HG02884 (cell line): ENCODE data around the gene TSPAN32.

Experiments used
- ATAC-seq: cut with Tn5 transposase; IDR thresholded peaks from one replicate; pipeline ENCODE4 v1.9.1; 2021; ENCODE audit warnings: mild to moderate bottlenecking, moderate library complexity; ENCODE audit not compliant: unreplicated experiment

The TSPAN32 gene, protein sequence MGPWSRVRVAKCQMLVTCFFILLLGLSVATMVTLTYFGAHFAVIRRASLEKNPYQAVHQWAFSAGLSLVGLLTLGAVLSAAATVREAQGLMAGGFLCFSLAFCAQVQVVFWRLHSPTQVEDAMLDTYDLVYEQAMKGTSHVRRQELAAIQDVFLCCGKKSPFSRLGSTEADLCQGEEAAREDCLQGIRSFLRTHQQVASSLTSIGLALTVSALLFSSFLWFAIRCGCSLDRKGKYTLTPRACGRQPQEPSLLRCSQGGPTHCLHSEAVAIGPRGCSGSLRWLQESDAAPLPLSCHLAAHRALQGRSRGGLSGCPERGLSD

DNA sequence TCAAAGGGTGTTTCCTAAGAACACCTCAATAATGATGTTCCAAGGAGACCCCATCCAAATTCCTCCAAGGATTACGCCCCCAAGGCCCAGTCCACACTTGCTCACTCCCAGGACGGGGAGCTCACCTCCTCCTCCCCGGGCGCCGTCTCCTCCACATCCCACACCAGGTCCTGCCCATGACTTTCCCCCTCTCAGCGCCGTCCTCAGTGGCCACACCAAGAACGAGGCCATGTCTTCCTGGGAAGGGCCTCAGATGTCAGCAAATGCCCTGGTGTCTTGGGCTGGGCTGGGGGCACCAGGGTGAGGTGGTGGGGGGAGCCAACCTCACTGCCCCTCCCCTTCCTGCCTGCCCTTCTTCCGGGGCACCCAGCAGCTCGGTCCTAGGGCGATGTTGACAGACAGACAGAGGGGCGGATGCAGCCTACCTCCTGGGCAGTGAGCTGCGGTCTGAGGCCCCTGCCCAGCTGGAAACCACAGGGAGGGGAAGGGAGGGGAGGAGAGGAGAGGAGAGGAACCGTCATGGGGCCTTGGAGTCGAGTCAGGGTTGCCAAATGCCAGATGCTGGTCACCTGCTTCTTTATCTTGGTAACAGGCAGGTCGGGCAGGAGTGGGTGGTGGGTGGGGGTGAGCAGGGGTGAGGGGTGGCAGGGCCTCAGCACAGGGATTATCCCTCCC is at the start of gene TSPAN32, which contains the start of gene C11orf21:
TSPAN32 (plus strand) TSS at position 383 of the 675 bp plus-strand sequence; CDS start at position 520, 137 bp downstream.
C11orf21 (minus strand) TSS at position 288 of the 675 bp plus-strand sequence; CDS start at position 178, 110 bp downstream.
- ATAC-seq: no peak

DNA sequence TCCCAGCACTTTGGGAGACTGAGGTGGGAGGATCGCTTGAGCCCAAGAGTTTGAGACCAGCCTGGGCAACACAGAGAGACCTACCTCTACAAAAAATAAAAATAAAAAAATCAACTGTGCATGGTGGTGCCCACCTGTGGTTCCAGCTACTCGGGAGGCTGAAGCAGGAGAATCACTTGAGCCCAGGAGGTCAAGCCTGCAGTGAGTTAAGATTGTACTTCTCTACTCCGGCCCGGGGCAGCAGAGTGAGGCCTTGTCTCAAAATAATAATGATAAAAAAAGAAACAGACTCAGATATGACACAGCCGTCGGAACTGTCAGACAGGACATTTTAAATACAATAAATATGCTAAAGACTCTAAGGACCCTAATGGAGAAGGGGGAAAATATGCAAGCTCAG is 49.8 kb upstream of the TSPAN32 start:
- ATAC-seq: no peak

DNA sequence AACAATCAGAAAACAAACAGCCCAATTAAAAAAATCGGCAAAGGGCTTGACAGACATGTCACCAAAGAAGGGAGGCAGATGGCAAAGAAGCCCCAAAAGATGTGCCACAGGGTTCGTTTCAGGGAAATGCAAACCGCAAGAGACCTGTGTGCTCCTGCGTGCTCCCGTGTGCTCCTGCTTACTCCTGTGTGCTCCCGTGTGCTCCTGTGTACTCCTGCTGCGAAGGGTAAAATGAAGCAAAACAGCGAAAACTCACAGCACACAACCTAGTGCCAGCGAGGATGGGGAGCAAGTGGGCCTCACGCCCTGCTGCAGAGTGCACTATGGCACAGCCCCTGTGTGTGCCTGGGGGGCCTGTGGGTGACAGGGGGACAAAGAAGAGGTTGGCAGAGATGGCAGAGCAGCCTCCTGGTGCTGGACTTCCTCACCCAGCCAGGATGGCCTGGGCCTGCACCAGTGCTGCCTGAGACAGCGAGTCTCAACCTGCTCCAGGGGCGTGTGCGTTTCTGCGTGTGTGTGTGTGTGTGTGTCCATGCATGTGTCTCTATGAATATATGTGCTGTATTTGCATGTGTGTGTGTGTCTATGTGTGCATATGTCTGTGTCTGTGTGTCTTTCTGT is 45.4 kb upstream of the TSPAN32 start:
- ATAC-seq: no peak

DNA sequence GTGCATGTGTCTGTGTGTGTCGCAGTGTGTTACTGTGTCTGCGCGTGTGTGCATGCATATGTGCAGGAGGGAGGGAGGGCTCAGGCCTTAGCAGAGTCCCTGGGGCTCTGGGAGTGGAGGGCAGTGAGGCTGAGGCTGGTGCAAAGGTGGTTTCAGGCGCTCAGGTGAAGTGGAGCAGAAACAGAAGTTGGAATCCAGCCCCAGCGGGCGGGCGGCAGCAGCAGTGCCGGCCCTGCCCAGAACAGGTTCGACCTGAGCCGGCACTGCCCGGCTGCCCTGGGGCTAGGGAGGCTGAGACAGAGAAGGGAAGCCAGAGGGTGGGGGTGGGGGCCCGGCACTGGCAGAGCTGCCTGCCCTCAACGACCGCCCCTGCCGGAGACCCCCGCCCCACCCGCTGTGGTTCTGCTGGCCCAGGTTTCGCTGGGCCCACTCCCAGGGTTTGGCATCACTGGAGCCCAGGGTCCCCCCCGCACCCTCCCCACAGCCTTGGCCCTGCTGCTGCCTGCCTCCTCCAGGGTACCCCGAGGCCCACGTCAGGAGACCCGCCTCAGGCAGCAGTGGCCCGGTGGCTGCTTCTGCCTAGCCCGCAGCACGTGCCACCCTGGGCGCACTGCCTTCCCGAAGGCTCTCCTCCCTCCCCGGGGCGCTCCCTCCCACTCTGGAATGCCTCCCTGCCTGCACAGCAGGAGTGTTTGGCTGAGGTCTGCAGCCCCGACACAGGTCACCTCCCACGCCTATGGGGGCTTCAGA is 44.7 kb upstream of the TSPAN32 start:
- no peak for ATAC-seq

DNA sequence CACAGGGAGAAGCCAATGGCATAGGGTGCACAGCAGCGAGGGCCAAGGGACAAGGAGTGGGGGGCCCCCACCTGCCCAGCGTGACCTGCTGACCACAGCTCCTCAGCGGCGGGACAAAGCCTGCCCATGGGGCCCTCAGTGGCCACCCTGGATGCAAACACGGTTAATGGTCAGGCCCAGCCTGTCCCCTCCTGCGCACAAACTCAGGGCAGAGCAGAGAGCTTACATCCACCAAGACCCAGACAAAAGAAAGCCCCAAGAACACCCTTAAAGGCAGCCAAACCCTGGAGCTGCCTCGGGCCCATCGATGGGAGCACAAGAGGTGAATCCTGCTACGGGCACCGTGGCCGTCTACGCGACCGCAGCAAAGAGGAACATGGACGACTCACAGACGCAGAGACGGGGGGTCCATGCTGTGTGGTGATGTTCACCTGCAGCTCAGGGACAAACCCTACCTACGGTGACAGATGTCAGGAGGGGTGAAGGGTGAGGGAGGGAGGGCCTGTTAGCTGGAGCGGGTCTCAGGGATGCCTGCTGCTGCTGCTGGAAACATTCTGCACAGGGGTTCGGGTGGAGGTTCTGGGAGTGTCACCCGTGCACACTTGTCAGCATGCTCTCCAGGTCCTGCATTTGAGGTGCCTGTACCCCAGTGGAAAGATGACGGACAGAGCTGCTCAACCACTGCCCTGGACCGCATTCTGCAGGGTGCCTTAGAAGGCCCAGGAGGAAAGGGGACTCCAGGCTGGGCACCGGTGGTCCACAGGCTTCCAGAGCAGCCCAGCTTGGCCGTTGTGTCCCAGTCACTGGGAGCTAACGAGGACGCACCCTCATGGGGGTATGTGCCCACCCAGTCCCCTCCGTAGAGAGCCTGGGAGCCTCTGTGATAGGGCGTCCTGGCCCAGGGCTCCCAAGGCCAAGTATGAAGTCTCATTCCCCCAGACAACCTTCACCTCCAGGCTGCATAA is 43.0 kb upstream of the TSPAN32 start:
- no peak for ATAC-seq

DNA sequence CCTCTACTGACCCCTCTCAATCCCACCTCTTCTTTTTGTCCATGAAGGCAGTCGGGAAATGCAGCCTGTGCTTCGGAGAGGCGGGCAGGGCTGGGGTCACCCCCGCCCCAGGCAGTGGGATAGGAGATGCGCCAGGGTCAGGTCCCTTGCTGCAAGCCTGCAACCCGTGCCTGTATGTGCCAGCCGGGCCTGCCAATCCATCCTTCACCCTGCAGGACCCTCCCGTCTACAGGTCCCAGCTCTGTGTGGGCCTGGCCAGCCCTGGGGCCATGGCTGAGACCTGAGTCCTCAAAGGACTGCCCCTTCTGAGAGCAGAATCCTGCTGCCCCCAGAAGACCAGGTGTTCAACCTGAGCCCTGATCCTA is 42.4 kb upstream of the TSPAN32 start:
- no peak for ATAC-seq

DNA sequence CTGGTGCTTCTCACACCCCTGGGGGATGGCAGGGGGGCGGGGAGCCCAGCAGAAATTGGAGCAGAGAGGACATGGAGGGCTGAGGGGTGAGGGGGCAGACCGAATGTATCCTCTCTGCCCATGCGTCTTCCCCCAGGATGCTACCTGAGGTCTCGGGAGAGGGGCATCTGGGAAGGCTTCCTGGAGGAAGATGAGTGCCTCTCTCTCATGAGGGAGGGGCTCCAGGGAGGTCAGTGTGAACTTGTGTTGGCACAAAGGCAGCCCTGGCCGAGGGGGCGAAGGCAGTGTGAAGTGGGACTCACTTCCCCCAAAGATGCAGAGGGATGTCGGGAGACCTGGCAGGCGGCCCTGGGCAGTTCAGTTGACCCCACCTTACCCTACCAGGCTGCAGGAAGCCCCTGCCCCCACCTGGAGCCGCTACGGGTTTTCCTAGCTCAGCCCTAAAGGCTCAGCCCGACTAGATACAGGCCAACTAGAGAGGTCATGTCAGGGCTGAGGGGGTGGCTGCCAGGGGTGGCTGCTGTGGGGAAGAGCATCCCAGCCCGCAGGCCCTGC is 41.8 kb upstream of the TSPAN32 start:
- no peak for ATAC-seq

DNA sequence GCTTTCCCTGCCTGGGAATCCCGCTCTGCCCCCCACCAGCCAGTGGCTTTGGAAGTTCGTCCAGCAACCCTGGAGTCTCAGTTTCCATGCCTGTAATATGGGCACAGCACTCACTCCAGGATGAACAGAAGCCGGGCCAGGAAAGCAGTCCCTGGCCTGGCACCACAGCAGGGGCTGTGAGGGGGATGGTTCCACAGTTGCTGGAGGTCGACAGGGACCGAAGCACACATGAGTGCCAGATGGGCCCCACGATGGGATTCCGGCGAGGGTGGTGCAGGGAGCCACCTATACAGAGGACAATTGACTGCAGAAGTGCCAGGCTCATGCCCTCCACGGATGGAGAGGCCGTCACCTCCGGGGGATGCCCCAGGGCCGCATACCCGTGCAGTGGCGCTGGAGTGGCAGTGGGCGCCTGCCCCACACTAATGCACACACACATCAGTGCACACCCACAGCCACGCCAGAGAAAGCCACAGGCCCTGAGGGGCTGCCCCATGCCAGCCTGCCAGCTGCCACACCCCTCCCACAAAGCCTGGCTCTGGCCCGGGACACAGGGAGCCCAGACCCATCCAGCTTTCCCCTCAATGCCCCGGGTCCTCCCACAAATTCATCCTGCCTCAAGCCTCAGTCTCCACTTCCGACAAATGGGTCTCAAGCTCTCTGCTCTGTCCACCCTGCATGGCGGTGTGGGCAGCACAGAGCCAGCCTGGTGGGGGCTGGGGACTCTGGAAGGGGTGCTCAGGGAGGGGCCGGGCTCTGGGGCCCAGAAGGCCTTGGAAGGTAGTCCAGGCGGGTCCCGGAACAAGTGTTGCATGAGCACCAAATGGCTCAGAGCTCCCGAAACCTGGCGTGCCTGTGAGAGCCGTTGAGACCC is 41.1 kb upstream of the TSPAN32 start:
- no peak for ATAC-seq

DNA sequence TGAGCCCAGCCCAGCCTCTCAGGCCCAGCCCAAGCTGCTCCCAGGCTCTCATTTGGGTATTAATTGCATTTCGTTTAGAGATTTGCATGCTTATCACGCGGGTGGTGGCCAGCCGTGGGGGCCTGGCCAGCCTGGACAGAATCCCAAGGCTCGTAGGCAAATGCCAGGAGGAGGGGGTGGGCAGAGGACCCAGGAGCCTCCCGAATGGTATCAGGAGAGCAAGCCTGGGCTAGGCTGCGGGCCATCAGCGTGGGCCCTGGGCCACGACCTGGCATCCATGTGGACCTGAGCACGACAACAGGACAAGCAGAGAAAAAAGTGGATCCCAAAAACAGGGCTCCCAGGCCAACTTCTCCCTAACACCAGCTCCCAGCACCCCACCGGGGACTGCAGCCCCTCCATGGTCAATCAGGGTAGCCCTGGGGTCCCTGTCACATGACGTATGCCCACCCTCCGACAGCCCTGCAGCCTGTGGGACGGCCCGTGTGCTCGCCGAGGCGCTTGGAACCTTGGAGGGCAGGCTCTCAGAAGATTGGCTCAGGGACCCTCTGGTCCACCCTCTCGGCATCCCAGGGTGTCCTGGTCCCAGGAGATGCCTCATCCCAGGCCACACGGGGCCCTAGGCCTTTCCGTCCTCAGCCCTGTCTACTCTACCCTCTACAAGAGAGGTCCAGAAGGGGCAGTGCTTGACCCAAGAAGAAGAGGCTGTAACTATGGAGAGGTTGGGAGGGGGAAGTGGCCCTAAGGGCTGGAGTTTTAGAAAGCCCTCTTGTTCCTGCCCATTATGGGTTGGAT is 40.2 kb upstream of the TSPAN32 start:
- no peak for ATAC-seq

DNA sequence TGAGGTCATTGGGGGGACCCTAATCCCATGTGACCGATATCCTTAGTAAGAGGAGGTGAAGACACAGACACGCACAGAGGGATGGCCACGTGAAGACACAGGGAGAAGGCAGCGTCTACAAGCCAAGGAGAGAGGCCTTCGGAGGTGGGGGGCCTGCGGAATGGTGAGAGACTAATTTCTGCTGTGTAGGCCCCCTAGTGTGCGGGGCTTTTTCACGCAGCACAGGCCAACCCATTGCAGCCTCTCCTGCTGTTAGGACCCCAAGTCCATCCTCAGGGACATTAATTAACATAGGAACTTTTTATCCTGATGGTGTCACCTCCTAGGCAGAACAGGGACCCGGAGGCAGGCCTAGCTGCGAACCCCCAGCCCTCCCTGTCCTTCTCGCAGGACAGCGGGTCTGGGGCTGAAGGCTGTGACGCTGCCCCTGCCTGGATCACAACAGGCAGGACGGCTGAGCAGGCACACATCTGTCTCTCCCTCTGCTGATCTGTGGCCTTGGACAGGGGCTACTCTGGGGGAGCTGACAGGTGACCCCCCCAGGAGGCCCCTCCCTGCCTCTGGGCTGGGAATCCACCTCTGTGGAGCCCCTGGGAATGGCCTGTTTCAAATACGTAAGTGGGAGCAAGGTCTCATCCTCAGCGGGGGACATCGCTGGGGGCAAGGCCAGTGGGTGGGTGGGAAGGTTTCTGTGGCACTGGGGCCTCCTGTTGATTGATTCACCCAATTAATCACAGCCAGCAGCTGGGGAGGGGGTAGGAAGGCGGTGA is 39.3 kb upstream of the TSPAN32 start:
- ATAC-seq: no peak

DNA sequence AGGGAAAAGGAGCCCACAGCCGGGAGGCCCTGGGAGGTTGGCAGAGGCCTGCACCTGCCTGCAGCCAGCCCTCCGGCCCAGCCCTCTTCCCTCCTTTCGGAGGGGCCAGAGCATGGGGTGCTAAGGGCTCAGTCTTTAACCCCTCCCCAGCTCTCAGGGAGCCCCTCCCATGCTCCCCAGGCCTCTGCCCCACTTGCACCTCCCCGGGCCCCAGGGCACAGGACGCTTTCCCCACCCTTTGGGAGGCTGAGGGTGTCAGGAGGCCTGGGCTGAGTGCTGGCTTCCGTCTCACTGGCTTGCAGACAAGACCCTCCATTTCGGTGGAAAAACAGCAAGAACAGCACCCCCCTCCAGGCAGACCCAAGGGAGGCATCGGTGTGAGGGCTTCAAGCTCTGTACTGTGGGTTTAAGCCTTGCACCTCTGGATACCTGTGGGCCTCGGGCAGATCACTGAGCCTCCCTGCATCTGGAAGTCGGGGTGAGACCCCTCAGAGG is 38.7 kb upstream of the TSPAN32 start:
- no peak for ATAC-seq

DNA sequence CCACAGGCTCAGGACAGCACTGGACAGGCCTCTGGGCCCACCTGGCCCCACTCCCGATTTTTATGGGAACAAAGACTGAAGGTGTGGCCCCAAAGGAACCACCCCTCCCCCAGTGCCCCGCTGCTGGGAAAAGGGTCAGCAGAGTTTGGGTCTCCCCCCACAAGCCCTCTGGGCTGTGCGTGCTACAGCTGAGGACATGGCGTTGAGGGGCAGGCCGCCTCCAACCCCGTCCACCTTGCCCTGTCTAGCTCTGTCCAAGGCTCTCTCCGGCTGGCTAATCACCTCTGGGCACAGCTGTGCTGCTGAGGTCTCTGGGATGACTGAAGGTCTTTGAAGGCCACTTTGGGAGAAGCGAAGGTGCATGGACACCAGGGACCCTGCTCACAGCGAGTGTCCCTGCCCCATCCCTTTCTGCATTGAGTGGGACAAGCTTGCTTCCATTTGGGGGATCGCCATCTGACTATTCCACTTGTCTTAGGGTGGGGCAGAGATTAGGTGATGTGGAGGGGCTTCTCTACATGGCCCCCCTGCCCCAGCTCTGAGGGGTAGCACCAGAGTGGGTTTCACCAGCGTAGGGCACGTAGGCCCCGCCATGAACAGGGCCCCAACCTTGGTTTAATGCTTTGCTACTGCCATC is 38.0 kb upstream of the TSPAN32 start:
- ATAC-seq: no peak

DNA sequence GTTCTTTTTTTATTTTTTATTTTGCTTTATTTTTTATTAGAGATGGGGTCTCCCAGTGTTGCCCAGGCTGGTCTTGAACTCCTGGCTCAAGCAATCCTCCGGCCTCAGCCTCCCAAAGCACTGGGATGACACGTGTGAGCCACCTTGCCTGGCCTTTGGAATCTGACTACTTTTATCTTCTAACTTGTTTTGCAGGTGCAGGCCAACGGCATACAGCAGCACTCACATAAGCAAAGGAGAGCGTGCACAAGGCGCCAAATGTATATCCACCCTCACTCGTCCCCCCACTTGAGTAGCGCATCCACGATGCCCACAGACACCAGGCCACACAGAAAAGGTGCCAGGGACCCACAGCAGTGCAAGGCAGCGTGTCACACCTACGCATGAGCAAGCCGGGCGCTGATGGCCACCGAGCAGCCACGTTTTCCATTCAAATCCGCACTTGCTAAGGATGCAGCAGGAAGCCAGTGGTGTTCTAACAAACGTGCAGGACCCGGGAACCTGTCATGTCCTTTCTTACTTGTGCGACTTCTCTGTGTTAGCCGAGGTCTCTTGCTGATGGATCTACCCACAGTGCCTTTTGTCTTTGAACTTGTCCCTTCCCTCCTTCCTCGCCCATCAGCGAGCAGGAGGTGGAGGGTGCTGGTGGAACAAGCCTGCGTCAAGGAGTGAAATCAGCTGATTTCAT is 37.3 kb upstream of the TSPAN32 start:
- no peak for ATAC-seq

DNA sequence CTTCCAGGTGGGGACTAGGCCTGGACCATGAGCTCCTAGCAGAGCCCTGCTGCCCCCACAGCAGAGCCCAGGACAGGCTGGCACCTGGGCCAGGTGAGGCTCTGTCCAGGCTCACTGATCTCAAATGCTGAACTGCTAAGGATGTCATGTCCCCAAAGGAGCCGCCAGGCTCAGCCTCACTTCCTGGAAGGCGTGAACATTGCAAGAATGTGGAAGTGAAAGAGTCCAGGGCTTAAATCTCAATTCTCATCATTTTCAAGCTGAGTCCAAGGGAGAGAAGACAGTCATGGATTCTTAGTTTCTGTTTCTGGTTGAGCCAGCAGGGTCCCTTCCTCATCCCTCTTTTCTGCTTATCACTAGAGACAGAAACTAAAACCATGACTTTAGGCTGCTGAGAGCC is 36.4 kb upstream of the TSPAN32 start:
- peak; percentile 47 for ATAC-seq

DNA sequence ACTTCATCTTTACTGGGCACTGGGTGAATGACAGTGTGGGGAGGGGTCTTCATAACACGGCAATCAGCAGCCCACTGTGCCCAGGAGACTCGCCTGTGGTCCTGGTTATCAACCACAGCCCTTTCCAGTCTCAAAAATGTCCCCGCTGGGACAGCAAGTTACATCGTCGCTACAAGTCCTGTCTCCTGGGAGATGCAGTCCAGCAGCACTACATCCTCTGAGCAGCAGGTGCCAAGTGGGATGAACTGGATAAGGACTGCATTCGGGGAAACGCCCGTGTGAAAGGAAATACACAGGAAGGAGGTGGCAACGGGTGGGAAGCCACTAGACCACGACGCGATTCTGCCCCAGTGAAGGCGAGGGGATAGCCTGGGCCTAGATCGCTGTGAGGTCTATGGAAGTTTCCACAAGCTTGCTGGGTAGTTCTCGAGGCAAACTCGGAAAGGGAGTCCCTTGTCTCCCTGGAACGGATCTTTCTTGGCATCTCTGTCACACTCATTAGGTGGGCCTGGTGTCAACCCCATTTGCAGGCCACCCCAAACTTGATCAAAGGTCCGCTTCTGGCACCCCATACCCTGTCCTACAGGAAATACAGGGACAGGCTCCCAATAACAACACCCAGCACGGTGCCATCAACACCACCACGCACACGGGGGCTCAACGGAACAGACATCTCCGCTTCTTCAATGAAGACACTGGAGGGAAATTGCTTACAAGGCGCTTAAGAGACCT is 35.8 kb upstream of the TSPAN32 start:
- no peak for ATAC-seq
